Activated naive CD8-positive, alpha-beta T cell treated with anti-CD3 and anti-CD28 coated beads for 36 hours (primary cell): Measurements from ENCODE around the gene FYN. TPM values are rescaled to one million over a fixed set of nuclear protein-coding genes. Genes with fewer than 3 reads are reported as not detected.

ENCODE experiments used
- DNase-seq: peaks from one replicate; pipeline ENCODE4 v3.0.0; 2021
- H3K27ac Mint-ChIP-seq: one replicate; pipeline ENCODE4 v1.8.0; 2022; ENCODE audit warnings: mild to moderate bottlenecking, moderate library complexity, mixed read lengths
- H3K27me3 Mint-ChIP-seq: one replicate; pipeline ENCODE4 v1.8.0; 2022; ENCODE audit warnings: mild to moderate bottlenecking, mixed read lengths
- H3K36me3 Mint-ChIP-seq: one replicate; pipeline ENCODE4 v1.8.0; 2021; ENCODE audit warnings: mild to moderate bottlenecking, mixed read lengths
- H3K4me1 Mint-ChIP-seq: one replicate; pipeline ENCODE4 v1.8.0; 2021; ENCODE audit warnings: mixed read lengths
- H3K4me3 Mint-ChIP-seq: one replicate; pipeline ENCODE4 v1.8.0; 2022; ENCODE audit warnings: mild to moderate bottlenecking, moderate library complexity, mixed read lengths
- H3K9me3 Mint-ChIP-seq: one replicate; pipeline ENCODE4 v1.8.0; 2022; ENCODE audit warnings: mixed read lengths
- total RNA-seq, 2 experiments: library from RNA; stranded (reverse); gene quantifications; one replicate each; pipeline ENCODE4 v1.2.3, GENCODE V29; 2021

Gene FYN
- total RNA-seq, 2 experiments from 2014 or later: 390 to 395 TPM

GRCh38 chr6:111849298-111849697 is 24.0 kb downstream of the FYN start:
- no peak overlapping the region for H3K4me3 Mint-ChIP-seq
- peak overlapping the region; percentile 49 for H3K27ac Mint-ChIP-seq
- H3K27me3 Mint-ChIP-seq: no peaks in the 10 kb centered on the region
- no peaks in the 10 kb centered on the region for H3K9me3 Mint-ChIP-seq
- no peak for DNase-seq
- peaks cover 51% of the 10 kb centered on the region for H3K4me1 Mint-ChIP-seq
- H3K36me3 Mint-ChIP-seq: peaks cover 73% of the 10 kb centered on the region

GRCh38 chr6:111848262-111848812 is 24.9 kb downstream of the FYN start:
- peak overlapping the region; percentile 85 for H3K27ac Mint-ChIP-seq
- no peaks in the 10 kb centered on the region for H3K27me3 Mint-ChIP-seq
- no peak for DNase-seq
- no peaks in the 10 kb centered on the region for H3K9me3 Mint-ChIP-seq
- peaks cover 65% of the 10 kb centered on the region for H3K36me3 Mint-ChIP-seq
- peaks cover 43% of the 10 kb centered on the region for H3K4me1 Mint-ChIP-seq
- H3K4me3 Mint-ChIP-seq: no peak overlapping the region

DNA sequence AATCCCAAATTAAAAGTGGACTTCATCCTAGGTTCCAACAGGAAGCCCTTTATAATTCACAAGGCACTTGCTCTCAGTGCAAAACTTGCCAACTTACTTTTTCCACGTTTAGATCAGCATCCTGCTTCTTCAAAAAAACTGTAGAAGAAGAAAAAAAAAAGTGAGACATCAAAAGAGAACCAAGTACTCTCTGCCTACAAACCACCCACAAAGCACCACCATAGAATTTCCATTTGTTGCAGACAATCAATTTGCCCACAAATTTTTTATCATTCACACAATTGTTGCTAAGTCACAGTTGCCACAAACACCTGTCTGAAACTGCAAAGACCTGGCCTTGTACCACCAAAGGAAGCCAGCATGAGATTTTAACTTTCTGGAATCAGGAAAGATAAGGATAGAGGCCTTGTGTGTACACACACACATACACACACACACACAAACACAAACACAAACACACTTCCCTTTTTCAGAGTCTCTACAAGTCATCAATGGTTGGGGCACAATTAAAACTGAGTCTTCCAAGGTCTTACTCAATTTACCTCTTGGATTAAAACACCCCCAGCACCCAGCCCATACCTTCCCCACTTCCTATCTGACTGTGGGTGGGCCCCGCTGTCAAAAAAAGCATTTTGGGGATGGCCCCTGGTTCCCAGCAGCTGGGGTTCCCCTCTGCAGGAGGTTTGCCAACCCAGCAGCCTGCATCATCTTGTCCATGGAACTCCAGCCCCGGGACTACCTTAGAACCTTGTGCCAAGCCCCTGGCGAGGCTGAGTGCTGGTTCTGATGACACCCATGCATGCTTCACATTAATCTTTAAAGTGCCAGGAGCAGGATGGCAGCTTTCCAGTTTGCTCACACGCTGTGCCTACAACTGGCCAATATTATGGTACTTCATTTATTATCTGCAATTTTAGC is 26.5 kb downstream of the FYN start:
- Mint-ChIP-seq H3K9me3 (no peaks in the 10 kb centered on the region), H3K36me3 (peaks cover 53% of the 10 kb centered on the region), H3K4me3 (peak overlapping the region; percentile 57), H3K27me3 (no peaks in the 10 kb centered on the region), H3K27ac (peak overlapping the region; percentile 85), H3K4me1 (peaks cover 28% of the 10 kb centered on the region)
- peak; percentile 43 for DNase-seq

- Mint-ChIP-seq H3K4me3 (peak overlapping the region; percentile 57), H3K4me1 (peaks cover 22% of the 10 kb centered on the region), H3K27me3 (no peaks in the 10 kb centered on the region), H3K9me3 (no peaks in the 10 kb centered on the region), H3K27ac (peak overlapping the region; percentile 85), H3K36me3 (peaks cover 48% of the 10 kb centered on the region)
- no peak for DNase-seq
These were observed 27.2 kb downstream of the FYN start for GRCh38 chr6:111846066-111846465.

GRCh38 chr6:111845441-111845871 is 27.8 kb downstream of the FYN start:
- H3K27ac Mint-ChIP-seq: peak overlapping the region; percentile 85
- no peaks in the 10 kb centered on the region for H3K9me3 Mint-ChIP-seq
- no peaks in the 10 kb centered on the region for H3K27me3 Mint-ChIP-seq
- DNase-seq: no peak
- peaks cover 16% of the 10 kb centered on the region for H3K4me1 Mint-ChIP-seq
- peak overlapping the region; percentile 22 for H3K4me3 Mint-ChIP-seq
- peaks cover 44% of the 10 kb centered on the region for H3K36me3 Mint-ChIP-seq

DNA sequence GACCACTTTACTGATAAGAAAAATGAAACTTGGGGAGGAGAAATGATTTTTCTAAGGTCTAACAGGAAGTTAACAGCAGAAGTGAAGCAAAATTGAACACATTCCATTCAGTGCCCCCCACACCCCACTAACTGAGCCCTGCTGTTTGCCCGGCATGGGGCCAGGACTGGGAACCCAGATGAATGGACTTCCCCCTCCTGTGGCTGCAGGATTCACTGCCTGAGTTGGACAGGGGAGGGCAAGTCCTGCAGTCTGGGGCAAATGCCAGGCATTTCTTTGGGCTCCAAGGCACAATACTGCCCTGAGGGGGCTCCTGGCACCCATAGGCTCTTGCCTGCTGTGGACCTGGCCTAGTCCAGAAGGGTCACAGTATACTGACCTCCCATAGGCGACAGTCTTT is 28.3 kb downstream of the FYN start:
- H3K27me3 Mint-ChIP-seq: no peaks in the 10 kb centered on the region
- peaks cover 16% of the 10 kb centered on the region for H3K4me1 Mint-ChIP-seq
- H3K9me3 Mint-ChIP-seq: no peaks in the 10 kb centered on the region
- peak overlapping the region; percentile 85 for H3K27ac Mint-ChIP-seq
- peaks cover 45% of the 10 kb centered on the region for H3K36me3 Mint-ChIP-seq
- DNase-seq: no peak
- peak overlapping the region; percentile 58 for H3K4me3 Mint-ChIP-seq

- Mint-ChIP-seq H3K36me3 (peaks cover 44% of the 10 kb centered on the region), H3K27ac (peak overlapping the region; percentile 85), H3K27me3 (no peaks in the 10 kb centered on the region), H3K4me1 (peaks cover 17% of the 10 kb centered on the region), H3K4me3 (peak overlapping the region; percentile 58), H3K9me3 (no peaks in the 10 kb centered on the region)
- no peak for DNase-seq
These were observed 28.9 kb downstream of the FYN start for GRCh38 chr6:111844376-111844775.

- no peaks in the 10 kb centered on the region for H3K27me3 Mint-ChIP-seq
These were observed 29.7 kb downstream of the FYN start for GRCh38 chr6:111843347-111844147.

GRCh38 chr6:111842891-111843290 is 30.4 kb downstream of the FYN start:
- H3K9me3 Mint-ChIP-seq: no peaks in the 10 kb centered on the region

More at GRCh38 chr6:111843347-111844147, 29.7 kb downstream of the FYN start:
- peaks cover 46% of the 10 kb centered on the region for H3K36me3 Mint-ChIP-seq
- no peak overlapping the region for H3K4me3 Mint-ChIP-seq
- no peaks in the 10 kb centered on the region for H3K9me3 Mint-ChIP-seq
- DNase-seq: peak; percentile 60
- no peak overlapping the region for H3K27ac Mint-ChIP-seq
- H3K4me1 Mint-ChIP-seq: peaks cover 19% of the 10 kb centered on the region

GRCh38 chr6:111842271-111842822 is 30.9 kb downstream of the FYN start:
- no peak overlapping the region for H3K4me3 Mint-ChIP-seq
- peaks cover 46% of the 10 kb centered on the region for H3K36me3 Mint-ChIP-seq
- no peak overlapping the region for H3K27ac Mint-ChIP-seq
- H3K27me3 Mint-ChIP-seq: no peaks in the 10 kb centered on the region
- DNase-seq: no peak
- no peaks in the 10 kb centered on the region for H3K9me3 Mint-ChIP-seq
- H3K4me1 Mint-ChIP-seq: peaks cover 31% of the 10 kb centered on the region

More at GRCh38 chr6:111842891-111843290, 30.4 kb downstream of the FYN start:
- DNase-seq: no peak
- Mint-ChIP-seq H3K4me3 (no peak overlapping the region), H3K27me3 (no peaks in the 10 kb centered on the region), H3K36me3 (peaks cover 45% of the 10 kb centered on the region), H3K27ac (no peak overlapping the region), H3K4me1 (peaks cover 26% of the 10 kb centered on the region)

DNA sequence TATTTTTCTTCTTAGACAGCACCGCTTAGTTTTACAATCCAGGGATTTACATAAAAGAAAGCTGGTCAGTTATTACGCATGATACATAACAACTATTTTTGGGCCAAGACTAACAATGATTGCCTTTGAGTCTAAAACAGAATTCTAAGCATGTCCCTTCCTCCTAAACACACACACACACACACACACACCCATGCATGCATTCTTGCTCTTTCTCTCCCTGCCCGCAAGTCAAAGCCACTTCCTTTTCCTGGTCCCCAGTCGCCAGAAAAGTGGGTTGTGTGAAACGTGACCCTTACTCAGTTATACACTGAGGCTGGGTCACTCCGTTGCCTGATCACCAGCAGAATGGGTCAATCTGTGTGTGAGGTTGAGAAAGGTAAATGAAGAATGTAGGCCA is 31.4 kb downstream of the FYN start:
- H3K27ac Mint-ChIP-seq: no peak overlapping the region
- H3K9me3 Mint-ChIP-seq: no peaks in the 10 kb centered on the region
- H3K4me1 Mint-ChIP-seq: peaks cover 34% of the 10 kb centered on the region
- H3K36me3 Mint-ChIP-seq: peaks cover 47% of the 10 kb centered on the region
- H3K27me3 Mint-ChIP-seq: no peaks in the 10 kb centered on the region
- no peak overlapping the region for H3K4me3 Mint-ChIP-seq
- no peak for DNase-seq

DNA sequence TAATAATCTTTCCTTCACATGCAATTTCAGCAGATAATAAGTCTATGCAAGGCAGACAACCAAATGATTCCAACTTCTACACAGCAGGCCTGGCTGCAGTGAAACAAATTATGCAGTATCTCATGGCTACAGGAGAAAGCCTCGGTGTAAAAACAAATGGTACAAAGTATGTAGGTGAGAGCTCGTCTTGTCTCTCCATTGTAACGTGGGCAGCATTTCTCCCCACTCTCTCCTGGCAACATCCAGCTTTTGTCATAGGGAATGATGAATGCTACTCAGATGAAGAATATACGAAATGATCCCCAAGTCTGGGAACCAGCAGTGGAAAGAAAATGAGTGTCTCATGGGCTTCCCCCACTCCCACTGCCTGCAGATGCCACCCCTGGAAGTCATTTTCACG is 32.4 kb downstream of the FYN start:
- DNase-seq: no peak
- Mint-ChIP-seq H3K4me3 (no peak overlapping the region), H3K27ac (no peak overlapping the region), H3K27me3 (no peaks in the 10 kb centered on the region), H3K36me3 (peaks cover 45% of the 10 kb centered on the region), H3K4me1 (peaks cover 42% of the 10 kb centered on the region), H3K9me3 (no peaks in the 10 kb centered on the region)

GRCh38 chr6:111838749-111839484 is 34.3 kb downstream of the FYN start:
- Mint-ChIP-seq H3K4me1 (peaks cover 60% of the 10 kb centered on the region), H3K36me3 (peaks cover 49% of the 10 kb centered on the region), H3K9me3 (no peaks in the 10 kb centered on the region), H3K4me3 (peak overlapping the region; percentile 46), H3K27ac (peak overlapping the region; percentile 95), H3K27me3 (no peaks in the 10 kb centered on the region)
- DNase-seq: no peak
